WTC11 (cell line): ENCODE data around the gene MAB21L3. TPM values are rescaled to one million over a fixed set of nuclear protein-coding genes. Genes with fewer than 3 reads are reported as not detected.

Experiments
- ATAC-seq: fragments of 200-7000 bp; cut with Tn5 transposase; 2 replicates; pipeline ENCODE4 v1.10.0; 2021; ENCODE audit warnings: mild to moderate bottlenecking, moderate library complexity
- CTCF ChIA-PET: fragments of 300-600 bp; sonication (Branson Sonifier 250); formaldehyde crosslinking; loops from one replicate; lab custom pipeline; 2021; ENCODE audit warnings: antibody characterized with exemption; lab: Charles Lee
- POLR2A ChIA-PET: fragments of 350-600 bp; sonication (Branson Sonifier 250); formaldehyde crosslinking; loops from one replicate; lab custom pipeline; 2021; ENCODE audit warnings: antibody characterized with exemption; lab: Charles Lee
- DNase-seq: peaks from one replicate; pipeline ENCODE4 v3.0.0; 2021; ENCODE audit warnings: low spot score
- H3K27ac Mint-ChIP-seq: 2 replicates; pipeline ENCODE4 v1.8.0; 2021; ENCODE audit warnings: mixed read lengths
- H3K27me3 Mint-ChIP-seq: 2 replicates; pipeline ENCODE4 v1.8.0; 2021; ENCODE audit warnings: low read depth, mild to moderate bottlenecking, moderate library complexity, mixed read lengths
- H3K36me3 Mint-ChIP-seq: 2 replicates; pipeline ENCODE4 v1.8.0; 2021; ENCODE audit warnings: mixed read lengths
- H3K4me1 Mint-ChIP-seq: 2 replicates; pipeline ENCODE4 v1.8.0; 2022; ENCODE audit warnings: mixed read lengths
- H3K4me3 Mint-ChIP-seq: 2 replicates; pipeline ENCODE4 v1.8.0; 2021; ENCODE audit warnings: mild to moderate bottlenecking, moderate library complexity, mixed read lengths
- H3K9me3 Mint-ChIP-seq: 2 replicates; pipeline ENCODE4 v1.8.0; 2021; ENCODE audit warnings: mixed read lengths
- ATF3 ChIP-seq: sonication (generic); formaldehyde crosslinking; conservative IDR thresholded peaks from 2 replicates; pipeline ENCODE4 v1.8.1; 2022; ENCODE audit warnings: mild to moderate bottlenecking, missing genetic modification reagents
- E2F5 ChIP-seq: sonication (generic); formaldehyde crosslinking; IDR thresholded peaks from 2 replicates; pipeline ENCODE4 v1.8.1; 2022; ENCODE audit warnings: mild to moderate bottlenecking, moderate library complexity, missing genetic modification reagents
- ELF4 ChIP-seq: sonication (generic); formaldehyde crosslinking; IDR thresholded peaks from 2 replicates; pipeline ENCODE4 v1.8.1; 2022; ENCODE audit warnings: low read depth, mild to moderate bottlenecking, moderate library complexity, missing genetic modification reagents
- GABPB1 ChIP-seq: sonication (generic); formaldehyde crosslinking; IDR thresholded peaks from 2 replicates; pipeline ENCODE4 v1.8.1; 2023; ENCODE audit warnings: mild to moderate bottlenecking, missing genetic modification reagents
- GRHL2 ChIP-seq: fragments of 250-450 bp; sonication (Bioruptor Pico); IDR thresholded peaks from 2 replicates; pipeline ENCODE4 v1.8.0; 2022; ENCODE audit warnings: mild to moderate bottlenecking, moderate library complexity; ENCODE audit not compliant: insufficient replicate concordance, severe bottlenecking
- HMGXB4 ChIP-seq: sonication (generic); formaldehyde crosslinking; IDR thresholded peaks from 2 replicates; pipeline ENCODE4 v1.8.1; 2023; ENCODE audit warnings: mild to moderate bottlenecking, moderate library complexity, missing genetic modification reagents
- MYBL2 ChIP-seq: sonication (generic); formaldehyde crosslinking; IDR thresholded peaks from 2 replicates; pipeline ENCODE4 v1.8.1; 2023; ENCODE audit warnings: mild to moderate bottlenecking, moderate library complexity, missing genetic modification reagents
- NFATC4 ChIP-seq: fragments of 250-450 bp; sonication (Bioruptor Pico); IDR thresholded peaks from 2 replicates; pipeline ENCODE4 v1.9.0; 2021; ENCODE audit warnings: mild to moderate bottlenecking
- NFYB ChIP-seq: sonication (generic); formaldehyde crosslinking; conservative IDR thresholded peaks from 2 replicates; pipeline ENCODE4 v1.8.0; 2022; ENCODE audit warnings: low read depth, missing genetic modification reagents
- SMAD3 ChIP-seq: sonication (generic); formaldehyde crosslinking; IDR thresholded peaks from 2 replicates; pipeline ENCODE4 v1.8.0; 2022; ENCODE audit warnings: missing genetic modification reagents, mild to moderate bottlenecking, borderline replicate concordance
- SMAD4 ChIP-seq: sonication (generic); formaldehyde crosslinking; IDR thresholded peaks from 2 replicates; pipeline ENCODE4 v1.8.0; 2022; ENCODE audit warnings: mild to moderate bottlenecking, missing genetic modification reagents
- SOX15 ChIP-seq: fragments of 250-450 bp; sonication (Bioruptor Pico); IDR thresholded peaks from 2 replicates; pipeline ENCODE4 v1.9.0; 2021; ENCODE audit warnings: mild to moderate bottlenecking
- ZBTB43 ChIP-seq: sonication (generic); formaldehyde crosslinking; IDR thresholded peaks from 2 replicates; pipeline ENCODE4 v1.8.1; 2023; ENCODE audit warnings: mild to moderate bottlenecking, missing genetic modification reagents
- ZNF232 ChIP-seq: sonication (generic); formaldehyde crosslinking; IDR thresholded peaks from 2 replicates; pipeline ENCODE4 v1.8.0; 2022; ENCODE audit warnings: mild to moderate bottlenecking, missing genetic modification reagents
- total RNA-seq: library from RNA; stranded (reverse); gene quantifications from 3 replicates; pipeline ENCODE4 v1.2.3, GENCODE V29; 2021
- TF ChIP-seq, protein P1 (sequence below): fragments of 250-450 bp; sonication (Bioruptor Pico); IDR thresholded peaks from 2 replicates; pipeline ENCODE4 v1.9.0; 2021; ENCODE audit warnings: mild to moderate bottlenecking, borderline replicate concordance

The MAB21L3 gene
- total RNA-seq, 1 experiment from 2014 or later = not detected

- TF ChIP-seq HMGXB4 = no peak
- TF ChIP-seq GRHL2 (CRISPR knock-in tag) = no peak
Observed at GRCh38 chr1:116125758-116126157, 14.6 kb downstream of the MAB21L3 start (continued).

DNA sequence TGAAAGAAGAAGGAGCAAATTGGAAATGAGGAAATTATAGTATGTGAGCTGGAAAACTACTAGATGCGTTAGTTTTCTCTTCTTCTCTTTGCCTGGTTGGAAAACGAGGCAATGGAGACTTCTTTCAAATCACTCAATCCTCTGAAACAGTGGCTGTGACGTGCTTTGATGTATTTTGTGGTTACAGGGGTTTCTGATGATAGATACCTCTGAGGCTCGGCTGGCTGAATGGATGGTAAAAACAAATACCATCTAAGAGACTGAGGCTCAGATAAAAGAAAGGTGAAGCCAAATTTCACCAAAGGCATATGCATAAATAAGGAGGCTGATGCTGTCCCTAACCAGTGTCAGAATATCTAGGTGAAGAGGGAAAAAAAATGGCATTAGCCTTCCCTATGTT is 15.1 kb downstream of the MAB21L3 start:
- TF ChIP-seq, protein P1, sequence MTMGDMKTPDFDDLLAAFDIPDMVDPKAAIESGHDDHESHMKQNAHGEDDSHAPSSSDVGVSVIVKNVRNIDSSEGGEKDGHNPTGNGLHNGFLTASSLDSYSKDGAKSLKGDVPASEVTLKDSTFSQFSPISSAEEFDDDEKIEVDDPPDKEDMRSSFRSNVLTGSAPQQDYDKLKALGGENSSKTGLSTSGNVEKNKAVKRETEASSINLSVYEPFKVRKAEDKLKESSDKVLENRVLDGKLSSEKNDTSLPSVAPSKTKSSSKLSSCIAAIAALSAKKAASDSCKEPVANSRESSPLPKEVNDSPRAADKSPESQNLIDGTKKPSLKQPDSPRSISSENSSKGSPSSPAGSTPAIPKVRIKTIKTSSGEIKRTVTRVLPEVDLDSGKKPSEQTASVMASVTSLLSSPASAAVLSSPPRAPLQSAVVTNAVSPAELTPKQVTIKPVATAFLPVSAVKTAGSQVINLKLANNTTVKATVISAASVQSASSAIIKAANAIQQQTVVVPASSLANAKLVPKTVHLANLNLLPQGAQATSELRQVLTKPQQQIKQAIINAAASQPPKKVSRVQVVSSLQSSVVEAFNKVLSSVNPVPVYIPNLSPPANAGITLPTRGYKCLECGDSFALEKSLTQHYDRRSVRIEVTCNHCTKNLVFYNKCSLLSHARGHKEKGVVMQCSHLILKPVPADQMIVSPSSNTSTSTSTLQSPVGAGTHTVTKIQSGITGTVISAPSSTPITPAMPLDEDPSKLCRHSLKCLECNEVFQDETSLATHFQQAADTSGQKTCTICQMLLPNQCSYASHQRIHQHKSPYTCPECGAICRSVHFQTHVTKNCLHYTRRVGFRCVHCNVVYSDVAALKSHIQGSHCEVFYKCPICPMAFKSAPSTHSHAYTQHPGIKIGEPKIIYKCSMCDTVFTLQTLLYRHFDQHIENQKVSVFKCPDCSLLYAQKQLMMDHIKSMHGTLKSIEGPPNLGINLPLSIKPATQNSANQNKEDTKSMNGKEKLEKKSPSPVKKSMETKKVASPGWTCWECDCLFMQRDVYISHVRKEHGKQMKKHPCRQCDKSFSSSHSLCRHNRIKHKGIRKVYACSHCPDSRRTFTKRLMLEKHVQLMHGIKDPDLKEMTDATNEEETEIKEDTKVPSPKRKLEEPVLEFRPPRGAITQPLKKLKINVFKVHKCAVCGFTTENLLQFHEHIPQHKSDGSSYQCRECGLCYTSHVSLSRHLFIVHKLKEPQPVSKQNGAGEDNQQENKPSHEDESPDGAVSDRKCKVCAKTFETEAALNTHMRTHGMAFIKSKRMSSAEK = no peak
- TF ChIP-seq SMAD4 (CRISPR knock-in tag) (no peak), SMAD3 (CRISPR knock-in tag) (no peak), GABPB1 (CRISPR knock-in tag) (no peak), ATF3 (CRISPR knock-in tag) (no peak), NFATC4 (no peak), ZBTB43 (CRISPR knock-in tag) (no peak), ELF4 (CRISPR knock-in tag) (no peak), E2F5 (CRISPR knock-in tag) (no peak), SOX15 (CRISPR knock-in tag) (no peak), ZNF232 (no peak), NFYB (CRISPR knock-in tag) (no peak), MYBL2 (no peak)
- ATAC-seq = no peak
- H3K4me3 Mint-ChIP-seq = no peak overlapping the region
- DNase-seq = no peak
- CTCF ChIA-PET = interaction anchor here (1.2 kb wide), 1 partner anchor 359 kb away, joined by 4 read pairs; no protein-coding TSS in a partner anchor
- POLR2A ChIA-PET = interaction anchor here (0.6 kb wide), 1 partner anchor 623 kb away, joined by 3 read pairs; no protein-coding TSS in a partner anchor
- no peaks in the 10 kb centered on the region for H3K4me1 Mint-ChIP-seq
- no peaks in the 10 kb centered on the region for H3K9me3 Mint-ChIP-seq
- H3K27me3 Mint-ChIP-seq = no peaks in the 10 kb centered on the region; the same call in 1 of the 2 replicates
- no peak overlapping the region for H3K27ac Mint-ChIP-seq
- no peaks in the 10 kb centered on the region for H3K36me3 Mint-ChIP-seq
